Fibroblast of lung (primary cell): ENCODE results near the gene HIVEP3. TPM values are rescaled to one million over a fixed set of nuclear protein-coding genes. Genes with fewer than 3 reads are reported as not detected.

Experiments used
- DNase-seq, 2 donors: peaks; one replicate each; pipeline versions ENCODE4 v3.0.0 to v3.0.0-alpha.2; 2010; ENCODE audit warnings: low read depth in 2 of 2
- H2AFZ ChIP-seq: 2 replicates; pipeline ENCODE4 v1.5.1; 2012; ENCODE audit warnings: low read length, control low read depth, inconsistent platforms
- H3K27ac ChIP-seq: 2 replicates; pipeline ENCODE4 v1.5.1; 2011; ENCODE audit warnings: low read length, control low read depth; ENCODE audit not compliant: insufficient read depth
- H3K27me3 ChIP-seq: 2 replicates; pipeline ENCODE4 v1.5.1; 2011; ENCODE audit warnings: mild to moderate bottlenecking, low read length; ENCODE audit not compliant: control insufficient read depth, insufficient read depth
- H3K36me3 ChIP-seq: 2 replicates; pipeline ENCODE4 v1.5.1; 2011; ENCODE audit warnings: low read length; ENCODE audit not compliant: control insufficient read depth, insufficient read depth
- H3K4me1 ChIP-seq: 2 replicates; pipeline ENCODE4 v1.5.1; 2011; ENCODE audit warnings: low read length; ENCODE audit not compliant: control insufficient read depth, insufficient read depth; ENCODE audit errors: extremely low read depth
- H3K4me2 ChIP-seq: 2 replicates; pipeline ENCODE4 v1.5.1; 2011; ENCODE audit warnings: low read length, control low read depth; ENCODE audit not compliant: insufficient read depth; ENCODE audit errors: extremely low read depth
- H3K4me3 ChIP-seq, 4 experiments: fragments of 200-600 bp in 1 of 4; sonication (generic) in 1 of 4; replicated peaks in 1 of 4; 2 replicates each; pipeline ENCODE4 v1.5.1; 2011 to 2016; ENCODE audit warnings: low read length in 4 of 4, low read depth in 3 of 4, mild to moderate bottlenecking in 3 of 4, control low read depth in 2 of 4, inconsistent platforms in 1 of 4, mixed read lengths in 1 of 4; ENCODE audit not compliant: insufficient read depth in 1 of 4; ENCODE audit errors: control extremely low read depth in 1 of 4
- H3K79me2 ChIP-seq: 2 replicates; pipeline ENCODE4 v1.5.1; 2012; ENCODE audit warnings: mild to moderate bottlenecking, low read length, inconsistent platforms; ENCODE audit not compliant: control insufficient read depth, insufficient read depth
- H3K9ac ChIP-seq: 2 replicates; pipeline ENCODE4 v1.5.1; 2011; ENCODE audit warnings: mild to moderate bottlenecking, low read length, control low read depth; ENCODE audit not compliant: insufficient read depth
- H3K9me3 ChIP-seq: 2 replicates; pipeline ENCODE4 v1.5.1; 2012; ENCODE audit warnings: low read depth, low read length; ENCODE audit not compliant: control insufficient read depth, insufficient read depth
- H4K20me1 ChIP-seq: 2 replicates; pipeline ENCODE4 v1.5.1; 2011; ENCODE audit warnings: low read length; ENCODE audit not compliant: control insufficient read depth, insufficient read depth; ENCODE audit errors: extremely low read depth
- EZH2 ChIP-seq: IDR thresholded peaks from 2 replicates; pipeline ENCODE4 v1.5.1; 2012; ENCODE audit warnings: low read length, control low read depth, mild to moderate bottlenecking; ENCODE audit errors: missing control alignments
- polyA plus RNA-seq, 2 donors: library from polyadenylated mRNA; depleted of rRNA in 1 of 2; stranded (reverse) in 1 of 2; unstranded in 1 of 2; fragments of >200 nt; gene quantifications; 2 replicates each; pipeline ENCODE4 v1.2.1, GENCODE V29; 2011 to 2012; ENCODE audit warnings: missing spikeins in 1 of 2
- total RNA-seq: library from RNA; depleted of rRNA; stranded (reverse); fragments of >200 nt; gene quantifications from 2 replicates; pipeline ENCODE4 v1.2.1, GENCODE V29; 2014
- TF ChIP-seq, protein P1 (sequence below), 2 donors: IDR thresholded peaks in 1 of 2; conservative IDR thresholded peaks in 1 of 2; 1 replicate in 1 of 2; 2 replicates in 1 of 2; pipeline ENCODE4 v1.5.1; 2011 to 2012; ENCODE audit warnings: low read length in 2 of 2, control low read depth in 1 of 2, inconsistent platforms in 1 of 2, low read depth in 1 of 2, mild to moderate bottlenecking in 1 of 2

HIVEP3 gene
- total and polyA plus RNA-seq, 2 donors (not counting 1 experiment from before 2014, with no cell fraction given): 0.83 to 3.2 TPM

DNA sequence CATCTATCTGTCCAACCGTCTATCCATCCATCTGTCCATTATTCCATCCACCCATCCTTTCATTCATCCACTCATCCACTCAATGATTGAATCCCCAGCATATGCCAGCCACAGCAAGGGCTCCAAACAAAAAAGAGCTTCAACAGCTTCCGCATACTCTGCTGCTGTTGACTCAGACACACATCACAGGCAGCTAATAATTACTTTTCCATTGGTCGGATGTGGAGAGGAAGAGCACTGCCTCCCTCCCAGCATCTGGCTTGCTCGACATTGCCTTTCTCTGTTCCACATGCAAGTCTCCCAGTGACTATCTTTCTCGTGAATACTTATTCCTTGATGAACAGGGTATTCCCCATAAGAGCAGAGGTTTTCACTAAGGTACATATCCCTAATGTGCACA lies 176.5 kb downstream of the HIVEP3 start:
- Histone ChIP-seq H3K4me3 (no peak overlapping the region), H3K9me3 (no peaks in the 10 kb centered on the region), H4K20me1 (no peaks in the 10 kb centered on the region), H3K79me2 (no peaks in the 10 kb centered on the region), H3K27me3 (no peaks in the 10 kb centered on the region), H3K36me3 (no peaks in the 10 kb centered on the region), H2AFZ (no peak overlapping the region), H3K9ac (no peak overlapping the region), H3K4me2 (peak overlapping the region; percentile 18), H3K27ac (peak overlapping the region; percentile 45), H3K4me1 (peaks cover 17% of the 10 kb centered on the region)
- TF ChIP-seq, protein P1, sequence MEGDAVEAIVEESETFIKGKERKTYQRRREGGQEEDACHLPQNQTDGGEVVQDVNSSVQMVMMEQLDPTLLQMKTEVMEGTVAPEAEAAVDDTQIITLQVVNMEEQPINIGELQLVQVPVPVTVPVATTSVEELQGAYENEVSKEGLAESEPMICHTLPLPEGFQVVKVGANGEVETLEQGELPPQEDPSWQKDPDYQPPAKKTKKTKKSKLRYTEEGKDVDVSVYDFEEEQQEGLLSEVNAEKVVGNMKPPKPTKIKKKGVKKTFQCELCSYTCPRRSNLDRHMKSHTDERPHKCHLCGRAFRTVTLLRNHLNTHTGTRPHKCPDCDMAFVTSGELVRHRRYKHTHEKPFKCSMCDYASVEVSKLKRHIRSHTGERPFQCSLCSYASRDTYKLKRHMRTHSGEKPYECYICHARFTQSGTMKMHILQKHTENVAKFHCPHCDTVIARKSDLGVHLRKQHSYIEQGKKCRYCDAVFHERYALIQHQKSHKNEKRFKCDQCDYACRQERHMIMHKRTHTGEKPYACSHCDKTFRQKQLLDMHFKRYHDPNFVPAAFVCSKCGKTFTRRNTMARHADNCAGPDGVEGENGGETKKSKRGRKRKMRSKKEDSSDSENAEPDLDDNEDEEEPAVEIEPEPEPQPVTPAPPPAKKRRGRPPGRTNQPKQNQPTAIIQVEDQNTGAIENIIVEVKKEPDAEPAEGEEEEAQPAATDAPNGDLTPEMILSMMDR (conservative IDR thresholded peaks at IDR 0.05 in 1 of 2, IDR thresholded peaks at IDR 0.05 in 1 of 2; ENCODE audit: low read depth in 1 of 2, low read length in 2 of 2): no peak
- no peak for TF ChIP-seq EZH2
- peak; percentile 80 to 89 for DNase-seq

DNA sequence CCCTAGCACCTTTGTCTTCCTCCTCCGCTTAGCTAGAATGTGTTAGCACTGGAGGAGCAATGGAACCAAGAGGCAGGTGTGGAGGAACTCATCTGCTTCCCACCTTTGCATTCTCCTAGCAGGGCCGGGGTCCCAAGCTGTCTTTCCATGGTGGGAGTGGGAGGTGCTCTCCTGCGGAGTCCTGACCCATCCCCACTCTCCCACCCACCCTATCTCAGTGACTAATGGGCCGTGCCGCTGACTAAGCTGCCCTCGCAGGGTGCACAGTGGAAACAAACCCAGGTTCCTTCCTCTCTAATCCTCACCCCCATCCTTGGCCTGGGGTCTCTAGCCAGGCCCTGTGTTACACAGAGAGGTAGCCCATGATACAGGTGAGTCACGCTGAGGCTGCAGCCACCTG lies 177.5 kb downstream of the HIVEP3 start:
- Histone ChIP-seq H3K36me3 (no peaks in the 10 kb centered on the region), H3K4me1 (peaks cover 17% of the 10 kb centered on the region), H3K4me2 (no peak overlapping the region), H3K79me2 (no peaks in the 10 kb centered on the region), H4K20me1 (no peaks in the 10 kb centered on the region), H3K9ac (no peak overlapping the region), H3K27ac (no peak overlapping the region), H3K9me3 (no peaks in the 10 kb centered on the region), H2AFZ (no peak overlapping the region), H3K4me3 (no peak overlapping the region), H3K27me3 (no peaks in the 10 kb centered on the region)
- TF ChIP-seq, protein P1 (conservative IDR thresholded peaks at IDR 0.05 in 1 of 2, IDR thresholded peaks at IDR 0.05 in 1 of 2; ENCODE audit: low read depth in 1 of 2, low read length in 2 of 2): no peak
- no peak for DNase-seq

DNA sequence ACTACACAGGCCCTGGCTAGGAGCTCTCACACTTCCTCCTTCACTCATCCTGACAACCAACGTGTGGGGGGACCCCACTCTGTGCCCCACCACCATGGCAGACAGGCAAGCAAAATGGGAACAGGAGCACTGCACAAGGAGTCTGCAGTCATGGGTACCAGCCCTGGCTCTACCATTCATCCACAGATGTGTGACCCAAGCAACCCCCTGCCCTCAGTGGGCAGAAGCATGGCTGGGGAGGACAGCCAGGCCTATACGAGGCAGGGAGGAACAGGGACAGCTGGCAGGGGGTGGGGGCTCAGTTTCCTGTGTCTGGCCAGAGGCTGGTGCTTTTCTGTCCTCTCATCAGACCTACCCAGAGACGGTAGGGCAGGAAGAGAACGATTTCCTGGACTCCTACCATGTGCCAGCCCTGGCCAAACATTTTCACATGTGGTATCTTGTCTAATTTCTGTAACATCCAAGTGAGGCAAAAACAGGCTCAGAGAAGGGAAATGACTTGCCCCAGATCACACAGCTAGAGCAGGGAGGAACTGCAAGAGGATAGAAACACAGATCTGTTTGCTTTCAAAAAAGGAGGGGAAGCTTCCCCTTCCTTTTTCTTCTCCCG lies 178.0 kb downstream of the HIVEP3 start:
- H3K4me3 ChIP-seq: no peak overlapping the region
- TF ChIP-seq, protein P1 (conservative IDR thresholded peaks at IDR 0.05 in 1 of 2, IDR thresholded peaks at IDR 0.05 in 1 of 2; ENCODE audit: low read depth in 1 of 2, low read length in 2 of 2): no peak
- TF ChIP-seq EZH2: no peak
- H3K27ac ChIP-seq: no peak overlapping the region
- no peaks in the 10 kb centered on the region for H4K20me1 ChIP-seq
- no peaks in the 10 kb centered on the region for H3K79me2 ChIP-seq
- no peak overlapping the region for H2AFZ ChIP-seq
- no peak for DNase-seq
- H3K9me3 ChIP-seq: no peaks in the 10 kb centered on the region
- H3K4me2 ChIP-seq: no peak overlapping the region
- H3K9ac ChIP-seq: no peak overlapping the region
- H3K4me1 ChIP-seq: peaks cover 17% of the 10 kb centered on the region
- H3K27me3 ChIP-seq: no peaks in the 10 kb centered on the region
- no peaks in the 10 kb centered on the region for H3K36me3 ChIP-seq
